SK-N-SH (cell line): Measurements from ENCODE around the gene SPIN2A. TPM values are rescaled to one million over a fixed set of nuclear protein-coding genes. Genes with fewer than 3 reads are reported as not detected.
A peak's percentile ranks its signal among the peaks of the same experiment; 100 is the strongest.
"Not testable (repeated sequence)": the region's sequence is repeated elsewhere in the genome, so short reads cannot be mapped to it uniquely, and the experiment has no call there.

Experiments
- CTCF ChIA-PET: fragments of 300-600, 350-600 bp; formaldehyde crosslinking; extraction: SDS; loops from one replicate; lab custom pipeline; 2021; lab: Yijun Ruan, JAX
- POLR2A ChIA-PET: fragments of 350-600 bp; sonication (Branson Sonifier 250); formaldehyde crosslinking; extraction: SDS; loops from one replicate; lab custom pipeline; 2020; ENCODE audit warnings: antibody characterized with exemption, inconsistent platforms; lab: Yijun Ruan, JAX
- DNase-seq: peaks from one replicate; pipeline ENCODE4 v3.0.0; 2012
- H2AFZ ChIP-seq: fragments of 200-600 bp; sonication (generic); 2 replicates; pipeline ENCODE4 v1.8.1; 2016; ENCODE audit warnings: antibody characterized with exemption, mild to moderate bottlenecking, low read depth
- H3F3A ChIP-seq: fragments of 200-600 bp; sonication (generic); replicated peaks from 2 replicates; pipeline ENCODE3; 2016; ENCODE audit warnings: antibody characterized with exemption, mild to moderate bottlenecking; ENCODE audit not compliant: insufficient read depth
- H3K27ac ChIP-seq, 2 experiments: fragments of 200-500 bp in 1 of 2; fragments of 200-600 bp in 1 of 2; sonication (Bioruptor generic) in 1 of 2; sonication (generic), shearing (Covaris generic) in 1 of 2; 2 replicates each; pipeline versions ENCODE4 v1.5.1 to v1.6.1; 2014 to 2016; ENCODE audit warnings: low read depth in 2 of 2, inconsistent platforms in 1 of 2, low read length in 1 of 2, mild to moderate bottlenecking in 1 of 2, mixed read lengths in 1 of 2
- H3K27me3 ChIP-seq: fragments of 200-600 bp; sonication (generic), shearing (Covaris generic); 2 replicates; pipeline ENCODE4 v1.6.1; 2016; ENCODE audit warnings: mixed run types; ENCODE audit not compliant: insufficient read depth
- H3K36me3 ChIP-seq, 2 experiments: fragments of 200-500 bp in 1 of 2; fragments of 200-600 bp in 1 of 2; sonication (Bioruptor generic) in 1 of 2; sonication (generic) in 1 of 2; replicated peaks in 1 of 2; 2 replicates each; pipeline versions ENCODE3 to v1.5.1; 2014 to 2016; ENCODE audit warnings: low read length in 1 of 2, mild to moderate bottlenecking in 1 of 2; ENCODE audit not compliant: insufficient read depth in 2 of 2, control insufficient read depth in 1 of 2
- H3K4me1 ChIP-seq, 2 experiments: fragments of 200-500 bp in 1 of 2; fragments of 200-600 bp in 1 of 2; sonication (Bioruptor generic) in 1 of 2; sonication (generic), shearing (Covaris generic) in 1 of 2; 2 replicates each; pipeline versions ENCODE4 v1.5.1 to v1.6.1; 2014 to 2016; ENCODE audit warnings: low read depth in 1 of 2, low read length in 1 of 2, mixed run types in 1 of 2; ENCODE audit not compliant: insufficient read depth in 2 of 2, control insufficient read depth in 1 of 2
- H3K4me2 ChIP-seq: fragments of 200-600 bp; sonication (generic), shearing (Covaris generic); 2 replicates; pipeline ENCODE4 v1.6.1; 2017; ENCODE audit warnings: mixed run types
- H3K4me3 ChIP-seq, 2 experiments: fragments of 200-500 bp in 1 of 2; fragments of 200-600 bp in 1 of 2; sonication (Bioruptor generic) in 1 of 2; sonication (generic), shearing (Covaris generic) in 1 of 2; 2 replicates each; pipeline versions ENCODE4 v1.5.1 to v1.8.1; 2014 to 2016; ENCODE audit warnings: low read depth in 2 of 2, inconsistent platforms in 1 of 2, low read length in 1 of 2, mild to moderate bottlenecking in 1 of 2, mixed read lengths in 1 of 2, moderate library complexity in 1 of 2
- H3K79me2 ChIP-seq: fragments of 200-600 bp; sonication (generic); 2 replicates; pipeline ENCODE4 v1.8.1; 2017; ENCODE audit warnings: mild to moderate bottlenecking; ENCODE audit not compliant: insufficient read depth
- H3K9ac ChIP-seq: fragments of 200-600 bp; sonication (generic); 2 replicates; pipeline ENCODE4 v1.6.1; 2017; ENCODE audit warnings: mixed run types
- H3K9me2 ChIP-seq: fragments of 200-600 bp; sonication (generic); 2 replicates; pipeline ENCODE4 v1.6.1; 2017; ENCODE audit warnings: mixed run types
- H3K9me3 ChIP-seq: fragments of 200-600 bp; sonication (generic); 2 replicates; pipeline ENCODE4 v1.6.1; 2017; ENCODE audit warnings: mixed run types, mild to moderate bottlenecking, moderate library complexity
- H4K20me1 ChIP-seq: fragments of 200-600 bp; sonication (generic); 2 replicates; pipeline ENCODE4 v1.6.1; 2017; ENCODE audit warnings: mild to moderate bottlenecking, mixed run types; ENCODE audit not compliant: insufficient read depth
- CTCF ChIP-seq: fragments of 200-600 bp; sonication (generic); IDR thresholded peaks from 2 replicates; pipeline ENCODE4 v1.6.1; 2017; ENCODE audit warnings: antibody characterized with exemption, mild to moderate bottlenecking, moderate library complexity
- FOXJ3 ChIP-seq: sonication (generic); formaldehyde crosslinking; IDR thresholded peaks from 2 replicates; pipeline ENCODE4 v1.5.1; 2020; ENCODE audit warnings: mild to moderate bottlenecking, missing genetic modification reagents
- IRF3 ChIP-seq: fragments of 150-350 bp; IDR thresholded peaks from 2 replicates; pipeline ENCODE4 v1.6.1; 2016; ENCODE audit warnings: mild to moderate bottlenecking, low read depth, low read length
- MAX ChIP-seq: IDR thresholded peaks from 2 replicates; pipeline ENCODE4 v1.4.0; 2012; ENCODE audit warnings: low read depth
- NFIC ChIP-seq: IDR thresholded peaks from 2 replicates; pipeline ENCODE4 v1.4.0; 2012; ENCODE audit warnings: borderline replicate concordance
- NRF1 ChIP-seq: IDR thresholded peaks from 2 replicates; pipeline ENCODE4 v1.6.1; 2012; ENCODE audit warnings: low read depth, mild to moderate bottlenecking, low read length
- POLR2AphosphoS5 ChIP-seq: IDR thresholded peaks from 2 replicates; pipeline ENCODE4 v1.6.1; 2012; ENCODE audit warnings: low read depth, low read length
- RXRA ChIP-seq: IDR thresholded peaks from 2 replicates; pipeline ENCODE4 v1.4.0; 2012; ENCODE audit warnings: low read depth, mild to moderate bottlenecking, borderline replicate concordance
- SMC3 ChIP-seq: IDR thresholded peaks from 2 replicates; pipeline ENCODE4 v1.6.1; 2012; ENCODE audit warnings: low read depth, low read length, improper control_type of control experiment
- TAF1 ChIP-seq: IDR thresholded peaks from 2 replicates; pipeline ENCODE4 v1.6.1; 2012; ENCODE audit warnings: low read depth, mild to moderate bottlenecking, low read length, moderate library complexity, borderline replicate concordance
- TCF12 ChIP-seq: IDR thresholded peaks from 2 replicates; pipeline ENCODE4 v1.4.0; 2012
- TEAD4 ChIP-seq: IDR thresholded peaks from 2 replicates; pipeline ENCODE4 v1.4.0; 2012; ENCODE audit warnings: mild to moderate bottlenecking, borderline replicate concordance; ENCODE audit not compliant: insufficient read depth
- WGBS: methylation state at CpG from one replicate; pipeline ENCODE4 v1.1.6; 2017; ENCODE audit warnings: low lambda C conversion rate; 5-methylcytosine and 5-hydroxymethylcytosine counted together
- polyA plus RNA-seq, 3 experiments: library from polyadenylated mRNA; depleted of rRNA; stranded (reverse); fragments of >200 nt; gene quantifications; 2 replicates each; pipeline ENCODE4 v1.2.3, GENCODE V29; 2012

Gene SPIN2A
- polyA plus RNA-seq, 1 of the 3 experiments (the other 2 are of a cell fraction): 0.46 TPM

- no peaks in the 10 kb centered on the region for H3K36me3 ChIP-seq
- POLR2A ChIA-PET: no interaction called here
These were observed 3.5 kb downstream of the SPIN2A start for GRCh38 chrX:57133706-57134105.

GRCh38 chrX:57133284-57133683, 3.9 kb downstream of the SPIN2A start:
- POLR2A ChIA-PET, H3K9ac ChIP-seq, H3F3A ChIP-seq, H3K4me1 ChIP-seq, H3K9me3 ChIP-seq, H3K4me3 ChIP-seq, CTCF ChIA-PET, H3K36me3 ChIP-seq, H3K27ac ChIP-seq, H3K27me3 ChIP-seq, H3K4me2 ChIP-seq, H2AFZ ChIP-seq, DNase-seq, H4K20me1 ChIP-seq, H3K79me2 ChIP-seq, H3K9me2 ChIP-seq: not testable (repeated sequence)
- WGBS: 35% methylated on average over 4 of the region's 4 CpGs

More at GRCh38 chrX:57133706-57134105, 3.5 kb downstream of the SPIN2A start:
- no peak overlapping the region for H3K27ac ChIP-seq
- DNase-seq: no peak
- H3K9me3 ChIP-seq: no peaks in the 10 kb centered on the region
- no peak overlapping the region for H3K4me3 ChIP-seq
- no peaks in the 10 kb centered on the region for H3K79me2 ChIP-seq
- H3K27me3 ChIP-seq: no peaks in the 10 kb centered on the region
- H3K9me2 ChIP-seq: no peaks in the 10 kb centered on the region
- no peak overlapping the region for H2AFZ ChIP-seq
- no peak overlapping the region for H3K9ac ChIP-seq
- no peak overlapping the region for H3K4me2 ChIP-seq
- H3F3A ChIP-seq: no peaks in the 10 kb centered on the region
- H3K4me1 ChIP-seq: no peaks in the 10 kb centered on the region
- H4K20me1 ChIP-seq: no peaks in the 10 kb centered on the region
- CTCF ChIA-PET: no interaction called here
- TF ChIP-seq NRF1: no peak
- 51% methylated on average over 4 of the region's 4 CpGs for WGBS

- Histone ChIP-seq H3K79me2 (no peaks in the 10 kb centered on the region), H3K9me3 (no peaks in the 10 kb centered on the region), H3K9me2 (no peaks in the 10 kb centered on the region), H3K36me3 (peaks cover 0 to 2% of the 10 kb centered on the region in 2 experiments), H3K27ac (no peak overlapping the region), H3K4me3 (no peak overlapping the region), H3K4me1 (no peaks in the 10 kb centered on the region), H3K9ac (no peak overlapping the region), H3F3A (no peaks in the 10 kb centered on the region), H3K4me2 (no peak overlapping the region), H3K27me3 (no peaks in the 10 kb centered on the region), H2AFZ (no peak overlapping the region), H4K20me1 (no peaks in the 10 kb centered on the region)
- TF ChIP-seq IRF3 (no peak), POLR2AphosphoS5 (no peak)
- 53% methylated on average over 7 of the region's 7 CpGs for WGBS
- POLR2A ChIA-PET: no interaction called here
- CTCF ChIA-PET: no interaction called here
- DNase-seq: no peak
These were observed 5.2 kb downstream of the SPIN2A start for GRCh38 chrX:57132046-57132445.

- Histone ChIP-seq H3K27ac (peak overlapping the region; percentile 56 to 77; a peak in 3 of 4 replicates), H3K4me3 (peak overlapping the region; percentile 44 to 66), H3K36me3 (peaks cover 0 to 5% of the 10 kb centered on the region in 2 experiments), H3K9me3 (no peaks in the 10 kb centered on the region), H3K4me2 (peak overlapping the region; percentile 63), H4K20me1 (no peaks in the 10 kb centered on the region), H3K79me2 (0 out of 2 replicates have a peak, but pooled peaks cover 6% of the 10 kb centered on the region), H3F3A (no peaks in the 10 kb centered on the region), H3K9ac (peak overlapping the region; percentile 65; the same call in 1 of the 2 replicates), H3K4me1 (no peaks in the 10 kb centered on the region), H3K9me2 (no peaks in the 10 kb centered on the region), H2AFZ (peak overlapping the region; percentile 81), H3K27me3 (no peaks in the 10 kb centered on the region)
- DNase-seq: no peak
- ChIA-PET POLR2A (no interaction called here), CTCF (no interaction called here)
- 3% methylated on average over 10 of the region's 10 CpGs for WGBS
- TF ChIP-seq TEAD4 (no peak), CTCF (no peak), MAX (no peak; the same call in 1 of the 2 replicates), NFIC (no peak), RXRA (no peak), TCF12 (no peak), TAF1 (no peak), FOXJ3 (CRISPR knock-in tag) (no peak), SMC3 (no peak)
These were observed 15.4 kb downstream of the SPIN2A start for GRCh38 chrX:57121816-57122215.
